Keratinocyte (primary cell): ENCODE results near the gene SPEF1. TPM values are rescaled to one million over a fixed set of nuclear protein-coding genes. Genes with fewer than 3 reads are reported as not detected.

Source experiments
- DNase-seq: peaks from one replicate; pipeline ENCODE4 v3.0.0-alpha.2; 2011; ENCODE audit warnings: low read depth, missing footprints, low spot score
- FAIRE-seq: peaks from 2 replicates; lab custom pipeline; 2011; peaks lifted over from hg19 to GRCh38; lab: Jason Lieb, UNC
- H2AFZ ChIP-seq: 2 replicates; pipeline ENCODE4 v1.6.0; 2012; ENCODE audit warnings: low read length, control low read depth, inconsistent platforms; ENCODE audit not compliant: control insufficient read depth
- H3K27ac ChIP-seq: 2 replicates; pipeline ENCODE4 v1.5.1; 2011; ENCODE audit warnings: low read length; ENCODE audit not compliant: control insufficient read depth, insufficient read depth
- H3K27me3 ChIP-seq: 3 replicates; pipeline ENCODE4 v1.6.0; 2011; ENCODE audit warnings: low read length; ENCODE audit not compliant: control insufficient read depth, insufficient read depth; ENCODE audit errors: extremely low read depth
- H3K36me3 ChIP-seq, 2 experiments: 2 replicates in 1 of 2; 3 replicates in 1 of 2; pipeline ENCODE4 v1.5.1; 2011; ENCODE audit warnings: low read length in 2 of 2, mild to moderate bottlenecking in 1 of 2; ENCODE audit not compliant: control insufficient read depth in 2 of 2, insufficient read depth in 2 of 2; ENCODE audit errors: extremely low read depth in 1 of 2
- H3K4me1 ChIP-seq: 3 replicates; pipeline ENCODE4 v1.5.1; 2011; ENCODE audit warnings: low read length; ENCODE audit not compliant: control insufficient read depth, insufficient read depth; ENCODE audit errors: extremely low read depth
- H3K4me2 ChIP-seq: 3 replicates; pipeline ENCODE4 v1.6.0; 2011; ENCODE audit warnings: low read depth, low read length; ENCODE audit not compliant: control insufficient read depth, insufficient read depth; ENCODE audit errors: extremely low read depth
- H3K4me3 ChIP-seq, 3 experiments: fragments of 200-600 bp in 1 of 3; sonication (generic) in 1 of 3; 2 replicates in 2 of 3; 3 replicates in 1 of 3; pipeline ENCODE4 v1.5.1; 2011 to 2016; ENCODE audit warnings: low read length in 3 of 3, mild to moderate bottlenecking in 3 of 3, control low read depth in 2 of 3, inconsistent platforms in 1 of 3, low read depth in 1 of 3, mixed read lengths in 1 of 3, mixed run types in 1 of 3, moderate library complexity in 1 of 3; ENCODE audit not compliant: control insufficient read depth in 2 of 3, insufficient read depth in 2 of 3; ENCODE audit errors: extremely low read depth in 1 of 3
- H3K79me2 ChIP-seq: 2 replicates; pipeline ENCODE4 v1.6.0; 2012; ENCODE audit warnings: low read length; ENCODE audit not compliant: control insufficient read depth, insufficient read depth
- H3K9ac ChIP-seq: 3 replicates; pipeline ENCODE4 v1.6.0; 2011; ENCODE audit warnings: low read length; ENCODE audit not compliant: control insufficient read depth, insufficient read depth; ENCODE audit errors: extremely low read depth
- H3K9me1 ChIP-seq: 3 replicates; pipeline ENCODE4 v1.6.0; 2011; ENCODE audit warnings: low read length; ENCODE audit not compliant: control insufficient read depth, insufficient read depth; ENCODE audit errors: extremely low read depth
- H3K9me3 ChIP-seq: 2 replicates; pipeline ENCODE4 v1.5.1; 2012; ENCODE audit warnings: low read depth, low read length; ENCODE audit not compliant: control insufficient read depth
- H4K20me1 ChIP-seq: 3 replicates; pipeline ENCODE4 v1.6.0; 2011; ENCODE audit warnings: low read length; ENCODE audit not compliant: control insufficient read depth, insufficient read depth; ENCODE audit errors: extremely low read depth
- EZH2 ChIP-seq: IDR thresholded peaks from one replicate; pipeline ENCODE4 v1.6.1; 2012; ENCODE audit warnings: inconsistent platforms, mild to moderate bottlenecking, low read length, moderate library complexity
- dilution Hi-C: fragments of 300-500 bp; cut with MboI; formaldehyde crosslinking; loops from one replicate; pipeline ENCODE4 v1.7.0; 2020; ENCODE audit warnings: low sequenced_read_pairs; ENCODE audit not compliant: extremely low pct_ligation_motif_present
- polyA plus RNA-seq, 5 experiments: library from polyadenylated mRNA; depleted of rRNA in 3 of 5; stranded (reverse) in 3 of 5; stranded (forward) in 1 of 5; unstranded in 1 of 5; fragments of >200 nt; gene quantifications; 1 replicate in 1 of 5; 2 replicates in 3 of 5; 3 replicates in 1 of 5; pipeline versions ENCODE4 v1.2.1 to v1.2.3, GENCODE V29; 2011 to 2012; ENCODE audit warnings: missing spikeins in 2 of 5, low read depth in 1 of 5, low replicate concordance in 1 of 5
- TF ChIP-seq, protein P1 (sequence below), 3 experiments: IDR thresholded peaks in 1 of 3; conservative IDR thresholded peaks in 1 of 3; optimal IDR thresholded peaks in 1 of 3; 2 replicates in 2 of 3; 3 replicates in 1 of 3; pipeline versions ENCODE3 to v1.5.1; 2011; ENCODE audit warnings: low read length in 3 of 3, mild to moderate bottlenecking in 3 of 3, moderate library complexity in 2 of 3, control low read depth in 1 of 3, inconsistent platforms in 1 of 3; ENCODE audit not compliant: insufficient read depth in 2 of 3; ENCODE audit errors: extremely low read depth in 1 of 3

SPEF1 gene
- polyA plus RNA-seq, 1 donor (not counting 4 experiments of a cell fraction or from before 2014, with no cell fraction given): 0.07 TPM

DNA sequence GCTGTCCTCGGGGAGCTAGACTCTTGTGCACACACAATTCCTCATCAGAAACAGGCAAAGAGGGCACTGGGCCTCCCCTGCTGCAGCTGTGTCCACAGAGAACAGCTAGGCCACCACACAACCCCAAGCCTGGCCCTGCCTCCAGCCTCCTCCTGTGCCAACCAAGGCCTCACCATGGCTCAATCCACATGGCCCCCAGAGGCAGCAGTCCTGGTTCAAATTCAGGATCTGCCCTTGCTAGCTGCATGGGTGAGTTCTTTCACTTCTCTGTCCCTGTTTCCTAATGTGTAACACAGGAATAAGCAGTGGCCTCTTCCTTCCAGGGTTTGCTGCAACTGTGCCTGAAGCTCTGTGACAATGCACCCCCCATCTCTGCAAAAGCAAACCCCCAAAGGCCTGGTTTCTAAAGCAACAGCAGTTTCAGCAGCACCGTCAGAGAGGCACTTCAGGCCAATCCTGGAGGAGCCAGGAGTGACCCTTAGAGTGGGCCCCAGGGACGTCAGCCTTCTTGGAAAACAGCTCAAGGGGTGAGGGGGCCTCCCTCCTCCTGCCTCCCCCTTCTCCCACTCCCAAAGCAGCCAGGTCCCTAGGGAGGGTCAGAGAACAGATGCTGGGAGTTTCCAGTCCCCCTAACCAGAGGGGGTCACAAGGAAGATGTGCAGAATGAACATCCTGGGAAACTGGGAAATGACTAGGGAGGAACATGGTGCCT, 15.9 kb downstream of the SPEF1 start:
- peaks cover 21% of the 10 kb centered on the region for H3K4me1 ChIP-seq
- no peak overlapping the region for H3K9ac ChIP-seq
- H4K20me1 ChIP-seq: no peaks in the 10 kb centered on the region
- no peak for TF ChIP-seq EZH2
- TF ChIP-seq, protein P1, sequence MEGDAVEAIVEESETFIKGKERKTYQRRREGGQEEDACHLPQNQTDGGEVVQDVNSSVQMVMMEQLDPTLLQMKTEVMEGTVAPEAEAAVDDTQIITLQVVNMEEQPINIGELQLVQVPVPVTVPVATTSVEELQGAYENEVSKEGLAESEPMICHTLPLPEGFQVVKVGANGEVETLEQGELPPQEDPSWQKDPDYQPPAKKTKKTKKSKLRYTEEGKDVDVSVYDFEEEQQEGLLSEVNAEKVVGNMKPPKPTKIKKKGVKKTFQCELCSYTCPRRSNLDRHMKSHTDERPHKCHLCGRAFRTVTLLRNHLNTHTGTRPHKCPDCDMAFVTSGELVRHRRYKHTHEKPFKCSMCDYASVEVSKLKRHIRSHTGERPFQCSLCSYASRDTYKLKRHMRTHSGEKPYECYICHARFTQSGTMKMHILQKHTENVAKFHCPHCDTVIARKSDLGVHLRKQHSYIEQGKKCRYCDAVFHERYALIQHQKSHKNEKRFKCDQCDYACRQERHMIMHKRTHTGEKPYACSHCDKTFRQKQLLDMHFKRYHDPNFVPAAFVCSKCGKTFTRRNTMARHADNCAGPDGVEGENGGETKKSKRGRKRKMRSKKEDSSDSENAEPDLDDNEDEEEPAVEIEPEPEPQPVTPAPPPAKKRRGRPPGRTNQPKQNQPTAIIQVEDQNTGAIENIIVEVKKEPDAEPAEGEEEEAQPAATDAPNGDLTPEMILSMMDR (optimal IDR thresholded peaks at IDR 0.05 in 1 of 3, IDR thresholded peaks at IDR 0.05 in 1 of 3, conservative IDR thresholded peaks at IDR 0.05 in 1 of 3; ENCODE audit: extremely low read depth in 1 of 3, insufficient read depth in 2 of 3, low read length in 3 of 3): no peak
- DNase-seq (no peak), FAIRE-seq (no peak)
- H3K9me1 ChIP-seq: no peaks in the 10 kb centered on the region
- H2AFZ ChIP-seq: no peak overlapping the region
- H3K36me3 ChIP-seq: peaks cover 0 to 4% of the 10 kb centered on the region in 2 experiments
- peaks cover 18% of the 10 kb centered on the region for H3K79me2 ChIP-seq
- H3K27ac ChIP-seq: no peak overlapping the region
- H3K9me3 ChIP-seq: no peaks in the 10 kb centered on the region
- no peaks in the 10 kb centered on the region for H3K27me3 ChIP-seq
- no peak overlapping the region for H3K4me3 ChIP-seq
- dilution Hi-C loops: no loop called here
- no peak overlapping the region for H3K4me2 ChIP-seq

DNA sequence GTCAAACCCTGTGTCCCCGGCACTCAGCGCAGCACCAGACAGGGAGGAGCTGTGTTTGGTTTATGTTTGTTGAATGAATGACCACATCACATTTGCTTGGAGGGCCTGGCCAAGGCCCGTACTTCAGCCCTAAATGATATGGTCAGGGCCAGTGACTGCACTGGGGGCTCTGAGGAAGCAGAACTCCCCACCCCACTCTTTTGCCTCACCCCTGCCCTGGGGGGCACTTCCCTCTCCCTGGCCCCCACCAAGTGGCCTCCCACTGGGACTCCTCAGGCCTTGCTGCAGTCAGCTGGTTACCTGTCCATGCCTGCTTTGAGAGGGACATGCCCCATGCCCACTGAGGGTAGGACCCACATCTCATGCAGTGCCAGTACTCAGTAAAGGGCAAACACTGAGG, 16.6 kb downstream of the SPEF1 start:
- TF ChIP-seq EZH2: no peak
- TF ChIP-seq, protein P1 (optimal IDR thresholded peaks at IDR 0.05 in 1 of 3, IDR thresholded peaks at IDR 0.05 in 1 of 3, conservative IDR thresholded peaks at IDR 0.05 in 1 of 3; ENCODE audit: extremely low read depth in 1 of 3, insufficient read depth in 2 of 3, low read length in 3 of 3): no peak
- peaks cover 4 to 7% of the 10 kb centered on the region in 2 experiments for H3K36me3 ChIP-seq
- H3K4me3 ChIP-seq: no peak overlapping the region
- H2AFZ ChIP-seq: no peak overlapping the region
- H4K20me1 ChIP-seq: no peaks in the 10 kb centered on the region
- H3K9ac ChIP-seq: no peak overlapping the region
- no peak for DNase-seq
- peaks cover 21% of the 10 kb centered on the region for H3K4me1 ChIP-seq
- H3K79me2 ChIP-seq: peaks cover 20% of the 10 kb centered on the region
- H3K27me3 ChIP-seq: no peaks in the 10 kb centered on the region
- H3K9me3 ChIP-seq: no peaks in the 10 kb centered on the region
- H3K27ac ChIP-seq: no peak overlapping the region
- no peaks in the 10 kb centered on the region for H3K9me1 ChIP-seq
- no peak for FAIRE-seq
- dilution Hi-C loops: no loop called here
- no peak overlapping the region for H3K4me2 ChIP-seq
